ENCODE measurements around the gene MXRA8.
"Not testable (repeated sequence)": the region's sequence is repeated elsewhere in the genome, so short reads cannot be mapped to it uniquely, and the experiment has no call there.

Gene MXRA8

DNA sequence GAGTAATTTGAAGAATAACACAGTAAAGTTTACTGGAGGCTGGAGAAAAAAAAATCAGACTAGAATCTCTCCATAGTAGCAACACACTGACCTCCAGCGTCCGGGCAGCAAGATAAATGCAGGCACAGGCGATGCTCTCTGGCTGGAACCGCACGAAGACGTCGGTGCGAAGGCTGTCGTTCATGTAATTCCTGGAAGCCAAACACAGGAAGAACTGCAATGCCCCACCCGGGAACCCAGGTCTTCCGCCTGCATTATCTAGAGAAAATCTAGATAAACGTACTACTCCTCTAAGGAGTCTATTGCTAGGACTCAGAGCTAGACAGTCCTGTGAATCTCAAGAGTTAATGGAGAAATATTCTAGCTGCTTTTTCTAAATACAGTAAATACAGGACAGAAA, 32.3 kb upstream of the MXRA8 start:
- no peak for DNase-seq

DNA sequence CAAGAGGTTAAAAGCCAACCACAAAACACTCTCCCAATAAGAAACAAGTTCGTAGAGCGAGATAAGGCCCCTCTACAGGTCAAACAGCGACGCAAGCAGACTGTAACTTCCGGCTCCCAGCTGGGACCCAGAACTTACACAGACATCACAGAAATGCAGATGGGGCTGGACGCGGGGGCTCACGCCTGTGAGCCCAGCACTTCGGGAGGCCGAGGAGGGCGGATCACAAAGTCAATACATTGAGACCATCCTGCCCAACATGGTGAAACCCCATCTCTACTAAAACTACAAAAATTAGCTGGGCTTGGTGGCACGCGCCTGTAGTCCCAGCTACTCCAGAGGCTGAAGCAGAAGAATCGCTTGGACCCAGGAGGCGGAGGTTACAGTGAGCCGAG, 29.7 kb upstream of the MXRA8 start:
- no peak for DNase-seq

DNA sequence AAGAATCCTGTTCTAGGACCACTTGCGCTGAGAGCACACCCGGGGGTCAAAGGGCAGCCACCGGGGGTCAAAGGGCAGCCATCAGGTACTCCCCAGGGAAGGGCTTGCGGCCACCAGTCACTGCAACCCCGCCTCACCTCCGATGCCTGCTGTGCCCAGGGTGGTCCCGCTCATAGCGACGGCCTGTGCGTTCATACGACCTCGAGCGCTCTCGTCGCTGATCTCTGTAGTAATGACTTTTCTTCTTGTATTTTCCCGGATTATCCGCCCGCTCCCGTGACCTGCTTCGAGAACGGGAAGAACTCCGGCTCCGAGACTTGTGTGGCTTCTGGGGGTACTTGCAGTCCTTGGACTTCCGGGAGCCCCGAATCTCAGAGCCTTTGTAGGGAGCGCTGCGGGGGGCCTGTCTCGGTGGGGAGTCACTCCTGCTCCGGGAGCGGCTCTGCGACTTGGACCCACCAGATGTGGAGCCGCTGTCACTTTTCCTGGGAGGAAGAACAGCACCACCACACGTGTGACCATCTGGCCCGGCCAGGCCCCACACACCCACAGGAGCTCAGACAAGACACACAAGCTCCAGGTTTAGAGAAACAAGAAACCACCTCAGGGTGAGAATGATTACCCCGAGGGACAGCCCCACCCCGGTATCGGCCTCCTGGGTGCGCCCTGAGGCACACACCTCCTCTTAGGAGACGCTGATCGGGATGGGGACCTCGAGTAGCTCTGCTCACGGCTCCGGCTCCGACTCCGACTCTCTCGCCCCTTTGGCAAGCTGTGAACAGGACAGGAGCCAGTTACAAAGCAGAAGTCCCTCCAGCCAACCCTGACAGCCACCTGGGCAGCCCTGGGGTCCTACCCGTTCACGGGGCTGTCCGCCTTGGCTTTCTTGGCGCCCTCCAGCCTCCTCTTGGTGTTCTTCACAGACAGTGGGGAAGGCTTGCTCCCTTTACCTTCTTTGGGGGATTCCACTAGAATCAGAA, 29.0 kb upstream of the MXRA8 start:
- no peak for DNase-seq

DNA sequence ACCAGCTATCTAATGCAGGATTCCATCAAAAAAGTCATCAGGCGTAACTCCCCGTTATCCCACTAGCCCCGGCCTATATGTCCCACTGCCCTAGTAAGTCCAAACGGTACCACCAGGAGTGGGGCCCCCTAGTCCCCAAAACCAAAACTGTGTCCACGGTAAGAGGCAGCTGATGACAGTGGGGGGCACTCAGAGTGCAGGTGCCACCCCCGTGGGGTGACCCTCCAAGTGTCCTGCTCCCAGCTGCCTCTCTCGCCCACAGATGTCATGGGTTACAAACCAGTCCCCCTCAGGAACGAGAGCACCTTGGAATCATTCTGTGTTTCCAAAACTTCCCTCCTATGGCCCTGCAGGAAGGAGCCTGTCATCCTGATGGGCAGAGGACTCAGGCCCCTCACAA, 27.6 kb upstream of the MXRA8 start:
- no peak for DNase-seq

DNA sequence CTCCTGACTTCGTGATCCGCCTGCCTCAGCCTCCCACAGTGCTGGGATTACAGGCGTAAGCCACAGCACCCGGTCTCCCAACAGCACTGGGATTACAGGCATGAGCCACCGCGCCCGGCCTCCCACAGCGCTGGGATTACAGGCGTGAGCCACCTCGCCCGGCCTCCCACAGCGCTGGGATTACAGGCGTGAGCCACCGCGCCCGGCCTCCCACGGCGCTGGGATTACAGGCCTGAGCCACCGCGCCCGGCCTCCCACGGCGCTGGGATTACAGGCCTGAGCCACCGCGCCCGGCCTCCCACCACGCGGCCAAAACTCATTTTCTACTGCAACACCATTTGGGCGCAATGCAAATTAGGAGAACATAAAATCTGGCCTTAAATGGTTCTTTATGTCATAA, 27.0 kb upstream of the MXRA8 start:
- not testable (repeated sequence) for DNase-seq

DNA sequence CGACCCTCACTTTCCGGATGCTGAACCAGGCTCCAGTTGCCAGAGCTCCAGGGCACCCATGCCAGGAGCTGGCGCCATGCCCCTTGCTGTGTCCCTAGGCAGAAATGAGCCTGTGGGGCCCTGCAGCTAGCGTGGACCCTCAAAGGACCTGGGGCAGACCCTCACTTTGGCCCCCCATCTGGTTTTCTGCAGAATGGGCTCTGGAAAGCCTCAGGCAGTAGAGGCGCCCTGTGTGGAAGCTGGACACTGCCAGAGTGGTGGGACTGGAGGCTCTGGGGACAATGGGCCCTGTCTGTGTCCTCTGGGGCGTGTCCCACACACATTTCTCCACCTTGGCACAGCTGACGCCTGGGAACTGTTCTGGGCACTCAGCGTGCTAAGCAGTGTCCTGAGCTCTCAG, 22.9 kb upstream of the MXRA8 start:
- DNase-seq, result no peak

DNA sequence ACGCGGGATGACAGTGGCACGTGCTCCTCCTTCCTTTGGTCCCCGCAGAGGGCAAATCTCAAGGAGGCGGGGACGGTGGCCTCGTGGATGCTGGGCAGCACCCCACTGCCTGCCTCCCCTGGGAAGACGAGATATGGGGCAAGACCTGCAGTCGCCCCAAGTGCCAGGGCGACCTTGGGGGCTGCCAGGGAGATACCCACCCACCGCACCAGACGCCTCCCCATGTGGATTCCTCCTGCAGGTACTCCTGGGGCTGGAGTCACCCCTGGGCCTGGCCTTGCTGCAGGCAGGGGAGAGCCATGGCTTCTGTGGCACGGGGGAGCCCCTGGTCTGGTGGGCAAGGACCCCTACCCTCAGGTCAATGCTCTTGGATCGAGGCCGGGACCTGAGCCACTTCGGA, 22.5 kb upstream of the MXRA8 start:
- DNase-seq, result no peak

DNA sequence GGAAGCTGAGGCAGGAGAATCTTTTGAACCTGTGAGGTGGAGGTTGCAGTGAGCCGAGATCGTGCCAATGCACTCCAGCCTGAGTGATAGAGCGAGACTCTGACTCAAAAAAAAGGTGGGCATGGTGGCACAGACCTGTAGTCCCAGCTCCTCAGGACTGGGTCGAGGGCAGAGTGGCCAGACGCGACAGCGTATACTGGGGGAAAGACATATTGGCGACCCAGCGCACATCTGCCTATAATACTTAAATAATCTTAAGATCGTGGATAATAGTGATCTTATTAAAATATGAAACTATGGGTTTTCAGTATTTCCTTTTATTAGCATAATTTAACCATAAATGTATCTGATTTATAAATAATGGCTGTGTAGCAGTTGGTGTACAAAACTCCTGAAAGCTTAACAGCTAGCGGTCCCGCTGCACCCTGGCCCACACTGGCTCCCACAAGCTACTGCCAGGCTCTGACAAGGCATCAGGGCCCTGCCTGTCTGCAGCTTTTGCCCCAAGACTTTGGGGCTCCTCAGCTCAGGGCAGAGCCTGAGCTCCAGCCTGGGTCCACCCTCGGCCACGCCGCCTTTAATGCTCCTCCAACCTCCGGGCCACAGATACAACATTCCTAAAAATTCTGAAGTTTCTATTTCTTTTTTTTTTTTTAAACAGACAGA, 19.3 kb upstream of the MXRA8 start:
- DNase-seq, result no peak

DNA sequence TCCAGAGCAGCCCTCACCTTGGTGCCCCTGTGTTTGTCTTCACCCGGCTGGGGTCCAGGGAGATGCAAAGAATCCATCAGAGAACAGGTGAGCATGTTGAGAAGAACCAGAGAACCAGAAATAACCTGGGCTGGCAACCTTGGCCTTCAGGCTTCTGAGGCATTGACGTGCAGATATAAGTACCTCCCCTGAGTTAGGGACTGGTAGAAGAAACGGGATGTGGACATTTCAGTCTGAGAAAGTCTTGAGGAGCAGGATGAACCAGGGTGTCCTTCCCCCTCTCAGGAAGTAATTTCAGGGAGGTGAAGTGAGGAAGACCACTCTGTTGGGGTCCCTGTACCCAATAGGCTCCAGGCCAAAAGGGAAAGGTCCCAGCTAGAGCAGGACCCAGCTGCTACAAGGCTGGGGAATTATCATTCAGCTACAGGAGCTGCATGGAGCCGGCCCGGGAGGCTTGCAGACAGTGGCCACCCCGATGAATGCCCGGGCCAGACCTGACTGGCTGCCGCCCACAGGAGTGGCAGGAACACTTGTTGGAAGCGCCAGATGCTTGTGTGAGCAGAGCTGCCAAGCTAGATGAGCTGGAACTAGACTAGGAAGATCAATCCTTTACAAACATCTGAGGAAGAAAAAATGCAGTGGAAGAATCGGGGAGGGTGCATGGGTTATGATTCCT, 18.3 kb upstream of the MXRA8 start:
- DNase-seq, result no peak

DNA sequence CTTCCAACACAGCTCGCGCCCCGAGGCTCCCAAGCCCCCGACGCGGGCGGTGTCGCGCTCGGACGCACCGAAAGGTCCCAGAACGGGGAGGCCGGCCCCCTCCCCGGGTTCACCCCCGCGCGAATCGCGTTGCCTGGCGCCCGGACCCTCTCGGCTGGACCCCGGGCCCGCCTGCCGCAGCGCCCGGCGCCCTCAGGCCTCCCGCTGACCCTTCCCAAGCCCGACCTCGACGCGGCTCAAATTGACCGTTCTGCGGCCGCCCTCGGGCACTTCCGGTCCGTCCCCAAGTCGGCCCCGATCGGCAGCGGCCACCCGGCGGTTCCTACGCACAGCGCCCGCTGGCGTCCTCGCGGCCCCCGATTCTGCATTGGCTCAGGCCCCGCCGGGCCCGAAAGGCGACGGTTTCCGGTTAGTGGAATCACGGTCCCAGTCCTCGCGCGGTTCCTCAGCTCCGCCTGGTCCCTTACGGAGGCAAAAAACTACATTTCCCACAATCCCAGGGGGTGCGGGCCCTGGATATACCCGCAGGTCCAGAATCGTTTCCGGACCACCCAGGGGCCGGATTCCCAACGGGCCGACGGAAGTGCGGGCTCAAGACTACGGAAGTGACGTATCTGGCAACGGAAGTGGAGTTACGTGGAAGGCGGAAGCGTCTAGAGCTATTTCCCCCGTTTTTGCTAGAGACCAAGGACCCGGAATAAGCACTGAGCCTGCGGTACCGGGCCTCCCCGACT, 16.7 kb upstream of the MXRA8 start, which contains the start of gene AURKAIP1:
Gene AURKAIP1 (minus strand): TSS at position 279 of the 734 bp plus-strand sequence. CDS start 451 bp downstream, outside the sequence.
- peak; percentile 100 for DNase-seq

DNA sequence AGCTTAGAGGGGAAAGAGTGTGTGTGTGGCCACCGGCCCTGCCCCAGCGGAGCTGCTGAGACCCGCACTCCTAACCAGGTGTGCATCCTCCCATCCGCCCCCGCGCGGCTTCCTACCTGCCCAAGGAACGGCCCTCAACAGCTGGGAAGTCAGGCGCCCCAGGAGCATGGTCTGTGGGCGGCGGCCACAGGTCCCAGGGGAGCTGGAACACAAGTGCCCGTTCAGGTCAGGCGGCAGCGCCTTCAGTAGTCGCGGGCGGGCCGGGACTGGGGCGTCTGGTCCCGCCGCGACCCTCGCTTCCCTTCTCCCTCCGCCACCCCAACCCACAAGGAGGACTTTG, 16.2 kb upstream of the MXRA8 start:
- no peak for DNase-seq

DNA sequence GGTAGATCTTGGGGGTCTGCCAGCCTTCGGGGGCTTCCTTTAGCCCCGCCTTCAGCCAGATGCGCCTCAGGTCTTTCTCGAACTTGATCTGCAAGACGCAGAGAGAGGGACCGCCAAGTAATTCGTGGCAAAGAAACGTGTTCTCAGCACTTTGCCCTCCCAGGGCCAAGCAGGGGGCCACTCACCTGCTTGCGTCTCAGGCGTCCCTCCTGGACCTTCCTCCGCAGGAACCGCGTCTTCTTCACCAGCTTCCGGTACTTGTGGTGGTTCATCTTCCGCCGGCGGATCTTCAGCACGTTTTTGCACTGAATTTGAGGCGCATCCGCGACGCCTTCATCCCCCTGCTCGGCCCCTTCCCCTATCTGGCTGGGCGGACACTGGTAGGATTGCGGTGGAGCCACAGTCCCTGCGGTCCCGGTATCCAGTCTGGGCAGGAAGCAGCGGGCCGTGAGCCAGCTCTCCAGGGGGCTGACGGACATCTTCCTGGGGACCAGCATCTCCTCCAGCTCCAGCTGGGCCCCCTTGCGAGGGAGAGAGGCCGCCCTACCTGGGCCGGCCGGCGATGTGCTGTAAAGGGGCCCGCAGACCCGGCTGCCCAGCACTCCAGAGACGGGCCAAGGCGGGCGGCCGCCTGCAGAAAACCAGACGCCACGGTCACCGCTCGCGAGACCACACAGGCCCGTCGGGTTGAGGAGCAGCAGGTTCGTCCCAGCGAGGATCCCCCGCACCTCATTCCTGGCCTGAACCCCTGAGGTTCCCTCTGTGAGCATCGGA, 15.6 kb upstream of the MXRA8 start:
- no peak for DNase-seq

DNA sequence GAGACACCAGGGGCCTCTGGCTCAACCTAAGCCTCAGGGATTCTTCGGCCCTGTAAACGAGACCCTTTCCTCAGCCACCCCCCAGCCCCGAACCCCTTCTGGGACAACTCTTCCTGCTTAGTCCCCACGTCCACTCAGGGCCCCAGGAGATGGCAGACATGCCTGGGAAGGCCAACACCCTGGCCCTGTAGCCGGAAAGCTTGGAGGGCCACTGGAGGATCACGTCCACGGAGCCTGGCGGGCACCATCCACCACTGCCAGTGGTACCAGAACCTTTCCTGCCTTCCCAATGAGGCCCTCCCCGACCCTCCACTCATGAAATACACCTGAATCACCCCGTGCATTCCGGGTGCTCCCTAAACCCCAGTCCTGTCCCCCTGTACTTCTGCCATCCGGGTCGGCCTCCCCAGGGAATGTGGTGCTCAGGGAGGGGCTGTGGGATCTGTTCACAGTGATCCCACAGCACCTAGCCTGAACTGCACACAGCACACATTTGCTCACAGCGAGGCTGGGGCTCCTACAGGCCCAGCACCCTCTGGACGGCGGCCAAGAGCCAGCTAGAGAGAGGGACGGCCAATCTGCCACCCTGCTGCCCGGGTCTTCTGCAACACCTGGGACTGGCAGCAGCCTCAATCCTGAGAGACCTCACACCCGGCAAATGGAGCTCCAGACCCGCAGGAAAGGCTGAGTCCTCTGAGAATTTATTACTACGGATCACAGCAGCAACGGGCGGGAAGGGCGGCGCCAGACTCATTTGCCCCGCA, 14.9 kb upstream of the MXRA8 start:
- no peak for DNase-seq

DNA sequence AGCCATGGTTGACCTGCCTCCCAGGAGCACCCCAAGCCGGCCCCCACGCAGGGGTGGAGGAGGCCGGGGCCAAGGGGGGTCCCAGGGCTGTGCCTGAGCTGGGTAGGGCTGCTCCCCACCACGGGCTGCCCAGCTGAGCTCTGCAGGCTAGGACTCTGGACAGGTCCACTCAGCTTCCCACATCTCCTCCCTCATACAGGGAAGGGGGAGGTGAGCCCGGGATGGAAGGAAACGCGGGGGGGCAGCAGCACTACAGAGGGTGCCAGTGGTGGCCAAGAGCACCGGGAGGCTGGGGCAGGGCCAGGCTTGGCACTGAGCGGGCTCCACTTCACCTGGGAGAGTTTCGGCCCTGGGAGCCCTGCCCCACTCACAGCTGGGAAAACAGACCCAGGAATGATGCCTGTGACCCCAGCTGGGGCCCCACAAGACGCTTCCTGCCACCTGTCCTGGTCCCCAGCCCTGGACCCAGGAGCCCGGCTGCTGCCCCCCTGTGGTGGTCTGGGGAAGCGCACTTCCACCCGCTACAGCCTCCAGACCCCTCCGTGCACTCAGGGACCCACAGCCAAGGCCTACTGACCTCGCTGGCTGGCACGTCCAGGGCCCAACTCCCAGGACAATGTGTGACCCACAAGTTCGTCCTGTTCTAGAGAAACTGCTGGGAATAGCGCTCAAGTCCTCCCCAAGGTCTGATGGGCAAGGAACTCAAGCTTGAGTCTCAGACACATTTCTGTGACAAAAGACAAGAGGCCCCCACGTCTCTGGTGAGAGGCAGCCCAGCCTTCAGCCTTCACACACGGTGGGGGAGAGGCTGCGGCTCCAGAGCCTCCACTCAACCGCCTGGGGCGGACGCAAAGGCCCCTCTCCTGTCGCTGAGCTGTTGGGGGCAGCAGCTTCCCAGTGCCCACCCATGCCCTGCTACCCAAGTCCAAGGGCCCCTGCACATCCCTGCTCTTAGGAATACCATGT, 13.7 kb upstream of the MXRA8 start:
- peak; percentile 64 for DNase-seq

DNA sequence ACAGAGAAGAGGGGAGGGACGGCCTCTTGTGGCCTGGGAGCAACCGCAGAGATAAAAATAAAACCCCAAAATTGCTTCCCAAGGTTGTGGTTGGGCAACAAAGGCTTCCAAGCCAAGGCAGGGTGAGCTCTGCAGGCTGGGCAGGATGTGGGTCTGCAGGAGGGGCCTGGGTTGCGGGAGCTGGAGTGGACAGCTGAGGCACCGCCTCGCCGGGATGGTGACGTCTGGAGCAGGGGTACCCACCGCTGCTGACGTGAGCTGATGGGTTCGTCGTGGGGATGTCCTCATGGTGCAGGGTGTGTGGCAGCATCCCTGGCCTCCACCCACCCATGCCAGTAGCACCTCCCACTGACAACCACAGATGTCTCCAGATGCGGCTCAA, 13.0 kb upstream of the MXRA8 start:
- peak; percentile 96 for DNase-seq

DNA sequence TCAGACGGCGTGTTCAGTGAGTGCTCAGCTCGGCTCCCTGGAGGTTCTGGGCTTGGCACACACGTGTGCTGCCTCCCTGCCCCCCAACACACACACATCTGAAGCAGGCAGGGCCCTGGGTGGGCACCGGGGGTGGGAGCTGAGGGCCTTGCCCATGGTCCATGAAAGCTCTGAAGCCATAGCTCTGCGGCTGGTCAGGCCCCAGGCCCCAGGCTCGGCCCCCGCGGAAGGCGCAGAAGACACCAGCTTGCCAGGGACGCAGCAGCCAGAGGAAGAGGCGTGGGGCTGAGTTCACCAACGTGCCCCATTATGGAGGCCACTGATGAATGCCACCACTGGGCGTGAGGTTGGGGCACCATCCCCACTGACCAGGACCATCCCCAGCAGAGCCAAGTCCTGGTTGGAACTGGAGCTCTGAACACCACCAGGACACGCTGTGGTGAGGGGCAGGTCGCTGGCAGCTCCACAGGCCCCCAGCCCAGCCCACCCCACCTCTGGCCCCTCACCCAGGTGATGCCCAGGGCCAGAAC, 12.5 kb upstream of the MXRA8 start:
- DNase-seq, result no peak

DNA sequence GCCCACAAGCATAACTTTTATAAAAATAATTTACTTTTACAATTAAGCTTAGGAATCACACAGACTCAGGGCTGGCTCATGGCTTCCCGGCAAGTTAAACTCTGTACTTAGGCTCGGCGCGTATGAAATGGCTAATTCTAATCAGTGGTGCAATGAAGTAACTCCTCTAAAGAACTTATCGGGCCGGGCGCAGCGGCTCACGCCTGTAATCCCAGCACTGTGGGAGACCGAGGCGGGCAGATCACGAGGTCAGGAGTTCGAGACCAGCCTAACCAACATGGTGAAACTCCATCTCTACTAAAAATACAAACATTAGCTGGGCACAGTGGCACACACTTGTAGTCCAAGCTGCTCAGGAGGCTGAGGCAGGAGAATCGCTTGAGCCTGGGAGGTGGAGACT, 11.7 kb upstream of the MXRA8 start:
- not testable (repeated sequence) for DNase-seq

DNA sequence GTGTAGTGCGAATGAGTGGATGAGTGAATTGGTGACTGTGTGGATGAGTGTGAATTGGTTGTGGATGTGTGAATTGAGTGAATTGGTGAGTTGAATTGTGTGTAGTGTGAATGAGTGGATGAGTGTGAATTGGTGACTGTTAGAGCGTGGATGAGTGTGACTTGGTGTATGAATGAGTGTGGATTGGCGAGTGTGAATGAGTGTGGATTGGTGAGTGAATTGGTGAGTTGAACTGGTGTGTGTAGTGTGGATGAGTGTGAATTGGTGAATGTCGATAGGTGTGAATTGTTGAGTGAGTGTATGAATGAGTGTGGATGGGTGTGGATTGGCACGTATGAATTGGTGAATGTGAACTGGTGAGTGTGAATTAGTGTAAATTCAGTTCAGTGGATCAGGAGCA, 9.0 kb upstream of the MXRA8 start:
- no peak for DNase-seq

DNA sequence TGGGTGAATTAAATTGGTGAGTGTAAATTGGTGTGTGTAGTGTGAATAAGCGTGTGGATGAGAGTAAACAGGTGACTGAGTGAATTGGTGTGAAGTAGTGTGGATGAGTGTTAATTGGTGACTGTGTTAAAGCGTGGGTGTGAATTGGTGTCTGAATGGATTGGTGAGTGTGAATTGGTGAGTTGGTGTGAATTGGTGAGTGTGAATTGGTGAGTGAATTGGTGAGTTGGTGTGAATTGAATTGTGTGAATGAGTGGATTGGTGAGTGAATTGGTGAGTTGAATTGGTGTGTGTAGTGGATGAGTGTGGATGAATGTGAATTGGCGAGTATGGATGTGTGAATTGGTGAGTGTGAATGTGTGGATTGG, 8.3 kb upstream of the MXRA8 start:
- no peak for DNase-seq
